Sigmoid colon (tissue), 7 donors: ENCODE results near the gene SENP8. TPM values are rescaled to one million over a fixed set of nuclear protein-coding genes. Genes with fewer than 3 reads are reported as not detected.

Source experiments
- DNase-seq: peaks from one replicate; pipeline ENCODE4 v3.0.0-alpha.2; 2019
- H3K27ac ChIP-seq, 4 donors: fragments of 200-600 bp; sonication (generic); one replicate each; pipeline ENCODE4 v1.5.1; 2016 to 2019; ENCODE audit warnings: mild to moderate bottlenecking in 1 of 4
- H3K27me3 ChIP-seq, 3 donors: fragments of 200-600 bp; sonication (generic); one replicate each; pipeline ENCODE4 v1.5.1; 2019; ENCODE audit warnings: mild to moderate bottlenecking in 1 of 3
- H3K36me3 ChIP-seq, 4 donors: fragments of 200-600 bp; sonication (generic); one replicate each; pipeline ENCODE4 v1.5.1; 2016 to 2019
- H3K4me1 ChIP-seq, 4 donors: fragments of 200-600 bp; sonication (generic); one replicate each; pipeline ENCODE4 v1.5.1; 2017 to 2019
- H3K4me3 ChIP-seq, 4 donors: fragments of 200-600 bp; sonication (generic); one replicate each; pipeline ENCODE4 v1.5.1; 2017 to 2019; ENCODE audit warnings: mild to moderate bottlenecking in 2 of 4, moderate library complexity in 1 of 4
- H3K9me3 ChIP-seq, 4 donors: fragments of 200-600 bp in 3 of 4; sonication (generic) in 3 of 4; one replicate each; pipeline versions ENCODE4 v1.5.1 to v1.6.1; 2013 to 2019
- EP300 ChIP-seq, 4 donors: sonication (generic); formaldehyde crosslinking; IDR thresholded peaks; one replicate each; pipeline ENCODE4 v1.6.1; 2017; ENCODE audit warnings: antibody characterized with exemption in 4 of 4
- POLR2A ChIP-seq, 2 donors: fragments of 450-650 bp; IDR thresholded peaks; one replicate each; pipeline ENCODE4 v1.6.1; 2016; ENCODE audit warnings: antibody characterized with exemption in 2 of 2, mild to moderate bottlenecking in 2 of 2, moderate library complexity in 2 of 2
- POLR2AphosphoS5 ChIP-seq, 4 donors: sonication (generic); formaldehyde crosslinking; IDR thresholded peaks; one replicate each; pipeline ENCODE4 v1.6.1; 2017; ENCODE audit warnings: antibody characterized with exemption in 4 of 4
- WGBS, 2 donors: extraction: QIAGEN DNeasy Blood & Tissue Kit; methylation state at CpG; one replicate each; pipeline ENCODE4 v1.1.7; 2013; 5-methylcytosine and 5-hydroxymethylcytosine counted together
- intact Hi-C: fragments of 100-400 bp; cut with DNase I; formaldehyde crosslinking; loops from one replicate; pipeline ENCODE4 v1.15.1; 2023
- polyA plus RNA-seq, 3 donors: library from polyadenylated mRNA; stranded (reverse); fragments of 200-250 nt; gene quantifications; one replicate each; pipeline ENCODE4 v1.2.3, GENCODE V29; 2013
- total RNA-seq, 4 donors: library from RNA; depleted of rRNA; stranded (reverse); fragments of >200 nt; gene quantifications; one replicate each; pipeline ENCODE4 v1.1.0, GENCODE V29; 2016
- TF ChIP-seq, protein P1 (sequence below), 4 experiments: fragments of 450-650 bp in 3 of 4; fragments of 200-600 bp in 1 of 4; IDR thresholded peaks; one replicate each; pipeline ENCODE4 v1.5.1; 2016 to 2019; ENCODE audit warnings: antibody characterized with exemption in 4 of 4, mild to moderate bottlenecking in 3 of 4, moderate library complexity in 2 of 4
- donor health status: healthy with polysubstance abuse.
- donor health status: Bipolar disorder and iron deficiency.
- donor health status: healthy.

The SENP8 gene
- total and polyA plus RNA-seq, 7 donors, result 1.2 to 4.3 (median 1.9) TPM

DNA sequence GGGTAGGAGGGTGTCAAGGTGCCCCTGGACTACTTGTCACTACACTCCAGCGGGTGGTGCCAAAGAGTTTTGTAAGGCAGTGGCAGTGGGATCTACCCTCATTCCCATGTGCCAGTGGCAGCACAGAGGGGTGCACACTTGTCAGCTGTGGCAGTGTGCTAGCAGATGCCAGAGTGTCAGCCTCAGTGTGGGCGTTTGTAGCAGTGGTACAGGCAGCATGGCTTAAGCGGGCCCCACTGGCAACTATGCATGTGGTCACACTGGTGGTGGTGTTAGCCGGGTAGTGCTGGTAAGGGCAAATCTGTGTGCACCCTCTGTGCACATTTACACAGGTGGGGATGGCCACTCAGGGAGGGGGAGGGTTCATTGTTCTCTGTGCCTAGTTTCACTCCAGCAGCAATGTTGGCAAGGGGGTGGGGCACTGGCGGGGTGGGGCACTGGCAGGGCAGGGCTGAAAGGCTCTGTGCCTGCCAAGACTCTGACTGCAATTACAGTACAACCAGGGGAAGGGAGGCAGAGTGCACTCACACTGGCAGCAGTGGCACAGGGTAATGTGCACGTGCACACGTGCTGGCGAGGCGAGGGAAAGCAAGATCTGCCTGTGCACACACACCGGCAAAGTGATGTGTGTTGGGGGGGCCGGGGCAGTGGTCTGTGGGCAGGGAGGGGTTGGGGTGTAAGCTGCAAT, 32.0 kb upstream of the SENP8 start:
- H3K4me3 ChIP-seq, result no peak overlapping the region
- no peaks in the 10 kb centered on the region for H3K36me3 ChIP-seq
- intact Hi-C loops, result no loop called here
- WGBS, 2 donors, result 64 to 85% methylated on average over 11 of the region's 11 CpGs
- H3K4me1 ChIP-seq, result peaks cover 0 to 4% (median 0%) of the 10 kb centered on the region in 4 donors
- no peak for TF ChIP-seq POLR2AphosphoS5 (IDR thresholded peaks at IDR 0.05)
- TF ChIP-seq EP300 (IDR thresholded peaks at IDR 0.05), result no peak
- no peak for TF ChIP-seq POLR2A (IDR thresholded peaks at IDR 0.05)
- TF ChIP-seq, protein P1, sequence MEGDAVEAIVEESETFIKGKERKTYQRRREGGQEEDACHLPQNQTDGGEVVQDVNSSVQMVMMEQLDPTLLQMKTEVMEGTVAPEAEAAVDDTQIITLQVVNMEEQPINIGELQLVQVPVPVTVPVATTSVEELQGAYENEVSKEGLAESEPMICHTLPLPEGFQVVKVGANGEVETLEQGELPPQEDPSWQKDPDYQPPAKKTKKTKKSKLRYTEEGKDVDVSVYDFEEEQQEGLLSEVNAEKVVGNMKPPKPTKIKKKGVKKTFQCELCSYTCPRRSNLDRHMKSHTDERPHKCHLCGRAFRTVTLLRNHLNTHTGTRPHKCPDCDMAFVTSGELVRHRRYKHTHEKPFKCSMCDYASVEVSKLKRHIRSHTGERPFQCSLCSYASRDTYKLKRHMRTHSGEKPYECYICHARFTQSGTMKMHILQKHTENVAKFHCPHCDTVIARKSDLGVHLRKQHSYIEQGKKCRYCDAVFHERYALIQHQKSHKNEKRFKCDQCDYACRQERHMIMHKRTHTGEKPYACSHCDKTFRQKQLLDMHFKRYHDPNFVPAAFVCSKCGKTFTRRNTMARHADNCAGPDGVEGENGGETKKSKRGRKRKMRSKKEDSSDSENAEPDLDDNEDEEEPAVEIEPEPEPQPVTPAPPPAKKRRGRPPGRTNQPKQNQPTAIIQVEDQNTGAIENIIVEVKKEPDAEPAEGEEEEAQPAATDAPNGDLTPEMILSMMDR (IDR thresholded peaks at IDR 0.05), result no peak
- no peak for DNase-seq
- no peaks in the 10 kb centered on the region for H3K9me3 ChIP-seq
- no peaks in the 10 kb centered on the region for H3K27me3 ChIP-seq
- H3K27ac ChIP-seq, result no peak overlapping the region

DNA sequence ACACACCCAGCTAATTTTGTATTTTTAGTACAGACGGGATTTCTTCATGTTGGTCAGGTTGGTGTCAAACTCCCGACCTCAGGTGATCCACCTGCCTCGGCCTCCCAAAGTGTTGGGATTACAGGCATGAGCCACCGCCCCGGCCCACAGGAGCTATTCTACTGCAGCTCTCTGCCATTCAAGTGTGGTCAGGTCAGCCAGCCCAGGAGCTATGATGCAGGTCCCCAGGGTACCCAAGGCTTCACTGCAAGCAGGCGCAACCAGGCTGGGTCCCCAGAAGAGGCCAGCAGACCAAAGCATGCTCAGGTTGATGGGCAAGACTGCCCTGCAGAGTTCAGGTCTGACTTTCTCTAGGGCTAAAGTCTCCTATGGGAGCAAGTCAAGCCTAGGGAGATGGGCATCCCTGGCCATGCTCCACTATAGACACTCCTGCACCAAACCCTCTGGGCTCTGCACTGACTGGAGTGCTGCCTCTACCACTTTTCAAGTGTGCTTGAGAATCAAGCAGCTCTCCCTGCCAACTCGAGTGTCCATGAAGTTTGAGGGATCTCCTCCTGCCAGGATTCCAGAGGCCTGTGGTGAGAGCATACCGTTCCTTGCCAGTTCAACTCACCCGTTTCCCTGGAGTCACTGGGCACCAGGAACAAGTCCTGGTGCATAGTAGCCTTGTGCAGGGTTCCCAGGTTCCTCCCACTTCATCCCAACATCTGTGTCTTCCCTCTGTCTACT, 31.1 kb upstream of the SENP8 start:
- Histone ChIP-seq H3K4me3 (no peak overlapping the region), H3K27ac (no peak overlapping the region), H3K36me3 (no peaks in the 10 kb centered on the region), H3K4me1 (peaks cover 0 to 4% (median under 1%) of the 10 kb centered on the region in 4 donors), H3K9me3 (no peaks in the 10 kb centered on the region), H3K27me3 (no peaks in the 10 kb centered on the region)
- DNase-seq, result no peak
- intact Hi-C loops, result no loop called here
- 91 to 92% methylated on average over 9 of the region's 9 CpGs for WGBS, 2 donors
- TF ChIP-seq POLR2A (IDR thresholded peaks at IDR 0.05), result no peak

- Histone ChIP-seq H3K27me3 (no peaks in the 10 kb centered on the region), H3K27ac (no peak overlapping the region), H3K4me1 (peaks cover 0 to 9% (median 3%) of the 10 kb centered on the region in 4 donors), H3K36me3 (peaks cover 0 to 5% (median 1%) of the 10 kb centered on the region in 4 donors), H3K9me3 (no peaks in the 10 kb centered on the region), H3K4me3 (no peak overlapping the region)
- WGBS, 2 donors, result 97 to 99% methylated on average over 3 of the region's 3 CpGs
- no peak for DNase-seq
- no peak for TF ChIP-seq POLR2AphosphoS5 (IDR thresholded peaks at IDR 0.05)
- no peak for TF ChIP-seq EP300 (IDR thresholded peaks at IDR 0.05)
- TF ChIP-seq, protein P1 (IDR thresholded peaks at IDR 0.05), result no peak
- TF ChIP-seq POLR2A (IDR thresholded peaks at IDR 0.05), result no peak
- intact Hi-C loops, result no loop called here
These were observed 26.2 kb upstream of the SENP8 start for GRCh38 chr15:72092006-72092405.

- intact Hi-C loops, result no loop called here
- Histone ChIP-seq H3K27ac (no peak overlapping the region), H3K4me1 (peaks cover 0 to 9% (median 3%) of the 10 kb centered on the region in 4 donors), H3K9me3 (no peaks in the 10 kb centered on the region), H3K4me3 (no peak overlapping the region), H3K27me3 (no peaks in the 10 kb centered on the region), H3K36me3 (peaks cover 0 to 5% (median 1%) of the 10 kb centered on the region in 4 donors)
- TF ChIP-seq POLR2A (IDR thresholded peaks at IDR 0.05), result no peak
- TF ChIP-seq EP300 (IDR thresholded peaks at IDR 0.05), result no peak
- TF ChIP-seq POLR2AphosphoS5 (IDR thresholded peaks at IDR 0.05), result no peak
- TF ChIP-seq, protein P1 (IDR thresholded peaks at IDR 0.05), result no peak
- no peak for DNase-seq
These were observed 25.5 kb upstream of the SENP8 start for GRCh38 chr15:72092691-72093090.

DNA sequence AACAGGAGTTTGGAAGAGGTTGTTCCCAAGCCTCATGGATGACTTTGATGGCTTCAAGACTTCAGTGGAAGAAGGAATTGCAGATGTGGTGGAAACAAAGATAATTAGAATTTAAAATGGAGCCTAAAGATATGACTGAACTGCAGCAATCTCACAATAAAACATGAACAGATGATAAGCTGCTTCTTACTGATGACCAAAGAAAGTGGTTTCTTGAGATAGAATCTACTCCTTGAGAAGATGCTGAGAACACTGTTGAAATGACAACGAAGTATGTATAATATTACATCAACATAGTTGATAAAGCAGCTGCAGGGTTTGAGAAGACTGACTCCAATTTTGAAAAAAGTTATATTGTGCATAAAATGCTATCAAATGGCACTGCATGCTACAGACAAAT, 21.4 kb upstream of the SENP8 start:
- Histone ChIP-seq H3K4me3 (no peak overlapping the region), H3K9me3 (no peaks in the 10 kb centered on the region), H3K27me3 (no peaks in the 10 kb centered on the region), H3K36me3 (peaks cover 0 to 5% (median 1%) of the 10 kb centered on the region in 4 donors), H3K27ac (no peak overlapping the region), H3K4me1 (peaks cover 0 to 9% (median 1%) of the 10 kb centered on the region in 4 donors)
- no peak for DNase-seq
- intact Hi-C loops, result no loop called here
- TF ChIP-seq POLR2A (IDR thresholded peaks at IDR 0.05), result no peak
- no peak for TF ChIP-seq POLR2AphosphoS5 (IDR thresholded peaks at IDR 0.05)
- no peak for TF ChIP-seq EP300 (IDR thresholded peaks at IDR 0.05)
- TF ChIP-seq, protein P1 (IDR thresholded peaks at IDR 0.05), result no peak
- 95 to 97% methylated on average over 1 of the region's 1 CpG for WGBS, 2 donors
